ENCODE results near the gene SMIM9. TPM values are rescaled to one million over a fixed set of nuclear protein-coding genes. Genes with fewer than 3 reads are reported as not detected.

Gene SMIM9
- not detected in 2 replicates for total RNA-seq

DNA sequence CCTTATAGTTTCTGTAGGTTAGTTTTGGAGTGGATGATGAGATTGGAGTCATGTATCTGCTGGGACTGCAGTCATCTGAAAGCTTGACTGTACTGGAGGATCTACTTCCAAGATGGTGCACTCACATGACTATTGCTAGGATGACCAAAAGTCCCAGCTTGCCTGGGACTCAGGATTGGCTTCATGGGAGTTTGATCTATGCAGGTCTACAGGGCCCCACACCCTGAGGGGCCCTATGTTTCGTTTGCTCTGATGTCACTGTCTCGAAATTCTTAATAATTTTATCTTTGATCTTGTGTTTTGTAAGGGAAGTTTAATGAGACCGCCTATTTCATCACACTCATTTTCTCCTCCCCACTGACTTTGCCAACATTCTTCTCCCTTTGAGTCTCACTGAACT, at the start of gene SMIM9:
TSS of gene SMIM9 (minus strand) at position 101 of the 400 bp plus-strand sequence. CDS start 3,806 bp downstream, outside the sequence.

GRCh38 chrX:154804957-154805695, 29.3 kb downstream of the SMIM9 start, which contains the start of gene MPP1:
Gene MPP1, minus strand, starts transcription at chrX:154805485. Its CDS starts 112 bp downstream, at chrX:154805373.

Other genes with a start within 250 kb of the SMIM9 start
- not detected in 2 replicates for gene CTAG1A, start 249.5 kb downstream of the SMIM9 start, total RNA-seq
- not detected in 2 replicates for gene CTAG1B, start 215.4 kb downstream of the SMIM9 start, total RNA-seq
- gene CTAG2, start 181.1 kb downstream of the SMIM9 start, total RNA-seq: not detected in 2 replicates
- gene GAB3, start 83.6 kb downstream of the SMIM9 start, total RNA-seq: not detected in 2 replicates
- gene DKC1, start 71.8 kb downstream of the SMIM9 start, total RNA-seq: 57.5 and 78.6 TPM in 2 replicates
- gene MPP1, start 29.2 kb downstream of the SMIM9 start, total RNA-seq: 0.46 and 2.5 TPM in 2 replicates
- 3.0 and 4.5 TPM in 2 replicates for gene F8A1, start 51.7 kb upstream of the SMIM9 start, total RNA-seq
- 0.33 and 0.49 TPM in 2 replicates for gene F8, start 188.1 kb upstream of the SMIM9 start, total RNA-seq
- gene FUNDC2, start 192.2 kb upstream of the SMIM9 start, total RNA-seq: 32.9 and 50.9 TPM in 2 replicates
- 13.4 and 19.6 TPM in 2 replicates for gene CMC4, start 236.5 kb upstream of the SMIM9 start, total RNA-seq
- 0.99 and 1.5 TPM in 2 replicates for gene MTCP1, start 236.5 kb upstream of the SMIM9 start, total RNA-seq
- 11.9 and 13.8 TPM in 2 replicates for gene BRCC3, start 236.8 kb upstream of the SMIM9 start, total RNA-seq

Data from airway epithelial cell (primary cell).